Amygdala (tissue), 56 donors: ENCODE data around the gene F10.
A peak's percentile ranks its signal among the peaks of the same experiment; 100 is the strongest.

Experiments
- DNase-seq, 56 donors: peaks; one replicate each; lab custom pipeline; 2025; lab: John Stamatoyannopoulos, UW

The F10 gene

DNA sequence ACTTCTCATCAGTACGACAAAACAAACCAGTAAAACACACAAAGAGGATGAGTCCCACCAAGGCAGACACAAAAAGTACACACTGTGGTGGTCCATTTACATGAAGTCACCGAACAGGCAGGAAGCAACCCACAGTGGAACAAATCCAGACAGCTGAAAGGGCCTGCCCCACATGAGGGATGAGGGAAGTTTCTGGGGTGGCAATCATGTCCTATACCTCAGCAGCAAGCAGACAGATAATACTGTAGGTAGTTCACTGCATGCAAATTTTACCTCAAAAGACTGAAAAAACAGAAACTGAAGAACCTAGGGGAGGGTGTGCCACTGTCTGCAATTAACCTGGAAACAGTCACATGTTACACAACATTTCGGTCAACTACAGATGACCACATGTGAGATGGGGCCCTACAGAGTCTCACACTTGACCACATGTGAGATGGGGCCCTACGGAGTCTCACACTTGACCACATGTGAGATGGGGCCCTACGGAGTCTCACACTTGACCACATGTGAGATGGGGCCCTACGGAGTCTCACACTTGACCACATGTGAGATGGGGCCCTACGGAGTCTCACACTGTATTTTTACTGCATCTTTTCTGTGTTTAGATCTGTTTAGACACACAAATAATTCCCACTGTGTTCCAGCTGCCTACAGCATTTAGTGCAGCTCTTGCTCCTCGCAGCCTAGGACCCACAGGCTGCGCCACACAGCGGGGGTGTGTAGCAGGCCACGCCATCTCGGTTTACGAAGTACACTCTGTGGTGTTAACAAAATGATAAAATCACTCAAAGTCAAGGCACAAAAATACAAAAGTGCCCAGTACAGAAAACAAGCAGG is 63.7 kb downstream of the F10 start:
- DNase-seq: no peak

DNA sequence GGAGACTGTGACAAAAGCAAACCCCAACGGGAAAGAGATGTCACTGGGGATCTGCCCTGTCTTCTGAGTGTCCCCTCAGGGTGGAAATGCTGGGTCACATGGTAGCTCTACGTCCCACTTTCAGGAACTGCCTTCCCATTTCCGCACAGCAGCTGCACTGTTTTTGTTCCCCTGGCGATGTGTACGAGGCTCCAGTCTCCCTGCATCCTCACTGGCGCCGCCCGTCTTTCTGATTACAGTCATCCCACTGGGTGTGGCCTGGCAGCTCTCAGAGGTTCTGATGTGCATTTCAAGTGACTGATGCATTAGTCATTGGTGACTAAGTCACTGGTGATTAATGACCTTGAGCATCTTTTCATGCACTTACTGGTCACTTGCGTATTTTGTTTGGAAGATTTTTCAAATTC is 64.7 kb downstream of the F10 start:
- DNase-seq: peak in 30 of 56 donors; percentile 5 to 80 (median 43)

DNA sequence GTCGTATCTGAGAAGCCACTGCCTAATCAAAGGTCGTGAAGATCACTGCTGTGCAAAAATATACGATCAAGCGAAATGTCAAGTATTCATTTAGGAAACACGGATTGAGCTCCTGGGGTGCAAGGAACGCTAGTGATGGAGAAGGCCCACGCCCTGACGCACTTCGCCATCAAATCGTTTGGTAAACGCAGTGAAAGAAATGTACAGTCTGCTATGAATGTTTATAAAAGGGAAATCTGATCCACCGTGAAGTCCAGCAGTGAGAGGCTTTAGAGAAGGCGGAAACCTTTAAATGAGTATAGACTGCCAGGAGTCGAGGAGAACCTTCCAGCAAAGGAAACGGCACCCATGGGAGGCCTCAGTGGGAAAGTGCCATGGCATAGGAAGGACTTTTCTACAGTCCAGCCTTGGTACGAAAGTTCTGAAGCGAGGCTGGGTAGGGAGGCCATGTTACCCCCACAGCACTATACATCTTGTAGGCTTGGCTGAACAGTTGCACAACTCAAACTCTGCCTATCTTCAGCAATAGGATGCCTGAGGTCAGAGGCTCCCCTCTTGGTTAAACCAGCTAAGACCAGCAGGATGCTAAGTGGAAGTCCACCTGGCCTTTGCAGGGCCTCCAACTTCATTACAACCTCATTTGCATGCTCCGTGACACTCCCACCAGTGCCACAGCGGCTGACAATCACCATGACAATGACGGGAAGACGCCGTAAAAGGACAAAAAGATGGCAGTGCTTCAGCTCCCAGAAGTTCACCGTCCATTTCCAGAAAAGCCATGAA is 65.5 kb downstream of the F10 start:
- DNase-seq: no peak

DNA sequence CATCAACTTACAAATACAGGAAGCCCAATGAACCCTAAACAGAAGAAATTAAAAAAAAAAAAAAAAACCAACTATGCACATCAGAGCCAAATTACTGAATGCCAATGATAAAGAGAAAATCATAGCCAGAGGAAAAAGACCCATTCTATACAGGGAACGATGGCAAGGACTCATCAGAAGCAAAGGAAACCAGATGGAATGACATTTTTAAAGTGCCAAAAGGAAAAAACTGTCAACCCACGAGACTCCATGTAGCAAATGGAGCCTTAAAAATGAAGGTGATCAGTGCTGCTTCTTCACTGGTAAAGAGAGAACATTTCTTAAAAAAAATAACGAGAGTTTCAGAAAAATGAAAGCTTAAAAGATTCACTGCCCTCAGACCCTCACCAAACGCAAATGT is 67.6 kb downstream of the F10 start:
- DNase-seq: no peak

DNA sequence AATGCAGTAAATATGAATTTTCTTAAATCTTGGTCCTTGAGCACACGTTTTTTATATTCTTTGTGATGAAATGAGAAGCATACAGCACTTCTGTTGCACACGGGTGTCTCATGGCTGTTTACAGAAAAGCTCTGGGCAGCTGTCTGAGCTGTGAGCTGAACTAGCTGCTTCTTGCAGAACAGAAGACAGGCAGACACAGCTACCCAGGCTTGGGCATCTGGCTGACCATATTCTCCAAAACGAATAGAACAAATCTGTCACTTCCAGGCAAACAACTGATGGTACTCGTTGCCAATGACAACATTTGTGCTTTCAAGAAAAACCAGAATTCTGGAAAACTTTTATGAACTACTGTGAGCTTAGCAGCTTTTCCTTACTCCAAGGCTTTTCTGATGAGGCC is 69.7 kb downstream of the F10 start:
- peak in 1 of 56 donors; percentile 8 for DNase-seq

DNA sequence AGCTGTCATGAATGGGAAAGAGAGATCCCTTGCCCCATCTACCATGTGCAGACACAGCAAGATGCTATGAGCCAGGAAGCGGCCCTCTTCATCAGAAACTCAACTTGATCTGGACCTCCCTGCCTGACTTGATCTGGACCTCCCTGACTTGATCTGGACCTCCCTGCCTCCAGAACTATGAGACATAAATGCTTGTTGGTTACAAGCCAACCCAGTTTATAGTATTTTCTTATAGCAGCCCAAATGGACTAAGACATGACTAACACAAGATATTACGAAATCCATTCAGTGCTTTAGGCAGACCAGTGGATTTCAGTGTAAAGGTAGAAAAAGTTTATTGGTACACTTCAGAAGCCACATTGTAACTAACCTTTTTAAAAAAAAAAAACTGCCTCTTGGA is 70.3 kb downstream of the F10 start:
- no peak for DNase-seq

DNA sequence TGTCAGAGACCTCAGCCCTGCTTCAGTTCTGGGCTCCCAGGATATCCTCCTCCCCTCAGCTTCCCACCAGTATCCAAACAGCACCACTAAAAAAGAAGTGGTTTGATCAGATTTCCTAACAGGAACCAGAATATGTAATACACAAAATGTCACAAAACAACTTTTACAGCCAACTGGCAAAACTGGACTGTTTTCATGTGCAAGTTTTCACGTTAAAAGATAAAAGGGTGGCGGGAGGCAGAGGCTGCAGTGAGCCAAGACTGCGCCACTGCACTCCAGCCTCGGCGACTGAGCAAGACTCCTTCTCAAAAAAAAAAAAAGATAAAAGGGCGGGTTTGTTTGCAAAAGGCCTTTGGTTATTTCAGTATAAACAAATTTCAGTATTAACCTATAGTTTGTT is 72.8 kb downstream of the F10 start:
- DNase-seq: no peak

DNA sequence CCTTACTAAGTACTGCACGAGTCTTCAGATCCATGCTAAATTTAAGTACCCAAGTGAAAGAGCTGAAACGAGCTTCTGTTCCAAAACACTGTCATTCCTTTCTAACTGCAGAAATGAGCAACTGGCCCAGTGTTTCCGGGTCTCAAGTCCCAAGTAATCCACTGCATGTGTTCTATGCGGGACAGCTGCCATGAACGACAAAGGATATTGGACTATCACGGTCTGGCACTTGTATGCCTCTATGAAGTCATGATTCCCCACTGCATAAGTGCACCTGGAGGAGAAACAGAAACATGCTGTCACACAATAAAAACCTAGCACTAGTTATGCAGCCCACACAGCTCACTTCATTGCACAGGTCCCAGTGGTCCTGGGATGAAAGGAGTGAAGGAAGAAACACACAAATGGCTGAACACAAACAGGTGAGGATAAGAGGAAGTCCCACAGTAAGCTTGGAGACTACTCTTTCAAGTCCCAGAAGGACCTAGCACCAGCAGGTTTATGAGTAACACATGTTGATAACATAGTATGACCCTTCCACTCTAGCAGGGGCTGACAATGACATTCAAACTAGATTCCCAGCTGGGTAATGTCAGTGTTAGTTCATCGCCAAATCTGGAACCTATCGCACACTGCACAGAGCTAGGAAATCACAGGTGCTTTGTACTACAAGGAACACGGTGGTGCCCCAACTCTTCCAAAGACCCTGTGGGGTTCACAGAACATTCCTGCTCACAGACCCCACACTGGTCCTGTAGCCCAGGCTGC is 74.6 kb downstream of the F10 start:
- DNase-seq: no peak
